Testis (tissue), 2 donors: Measurements from ENCODE around the gene CRIM1.

Experiments
- CTCF ChIP-seq, 3 experiments: fragments of 450-650 bp in 2 of 3; fragments of 200-600 bp in 1 of 3; sonication (generic) in 1 of 3; IDR thresholded peaks; one replicate each; pipeline ENCODE4 v1.5.1; 2016 to 2019; ENCODE audit warnings: antibody characterized with exemption in 3 of 3, mild to moderate bottlenecking in 2 of 3, moderate library complexity in 1 of 3
- POLR2A ChIP-seq: fragments of 450-650 bp; IDR thresholded peaks from one replicate; pipeline ENCODE4 v1.6.1; 2017; ENCODE audit warnings: antibody characterized with exemption, mild to moderate bottlenecking, moderate library complexity

- TF ChIP-seq CTCF (IDR thresholded peaks at IDR 0.05) (no peak), POLR2A (no peak)
These were observed 1.6 kb downstream of the CRIM1 start for GRCh38 chr2:36356990-36357846.
